ES-I3 (cell line): ENCODE results near the gene NMRAL1.

Source experiments
- H3K36me3 ChIP-seq: 2 replicates; pipeline ENCODE4 v1.6.1; 2013; ENCODE audit warnings: mild to moderate bottlenecking, low read length, control low read depth, moderate library complexity; ENCODE audit not compliant: insufficient read depth
- H3K4me1 ChIP-seq: 2 replicates; pipeline ENCODE4 v1.6.1; 2013; ENCODE audit warnings: mild to moderate bottlenecking, control low read depth, low read length; ENCODE audit not compliant: insufficient read depth
- H3K9ac ChIP-seq: 2 replicates; pipeline ENCODE4 v1.6.1; 2013; ENCODE audit warnings: low read depth, mild to moderate bottlenecking, low read length, moderate library complexity
- H3K9me3 ChIP-seq: 2 replicates; pipeline ENCODE4 v1.6.1; 2013; ENCODE audit warnings: mild to moderate bottlenecking, low read length, moderate library complexity; ENCODE audit not compliant: control insufficient read depth, insufficient read depth

Gene NMRAL1

GRCh38 chr16:4414187-4414917 is 60.1 kb downstream of the NMRAL1 start:
- H3K9ac ChIP-seq = no peak overlapping the region
- no peaks in the 10 kb centered on the region for H3K9me3 ChIP-seq
- no peaks in the 10 kb centered on the region for H3K36me3 ChIP-seq
- peaks cover 7% of the 10 kb centered on the region; the same call in 1 of the 2 replicates for H3K4me1 ChIP-seq

- Histone ChIP-seq H3K4me1 (peaks cover 7% of the 10 kb centered on the region; the same call in 1 of the 2 replicates), H3K9me3 (no peaks in the 10 kb centered on the region), H3K9ac (no peak overlapping the region), H3K36me3 (no peaks in the 10 kb centered on the region)
Observed at GRCh38 chr16:4412854-4413253, 61.6 kb downstream of the NMRAL1 start.

DNA sequence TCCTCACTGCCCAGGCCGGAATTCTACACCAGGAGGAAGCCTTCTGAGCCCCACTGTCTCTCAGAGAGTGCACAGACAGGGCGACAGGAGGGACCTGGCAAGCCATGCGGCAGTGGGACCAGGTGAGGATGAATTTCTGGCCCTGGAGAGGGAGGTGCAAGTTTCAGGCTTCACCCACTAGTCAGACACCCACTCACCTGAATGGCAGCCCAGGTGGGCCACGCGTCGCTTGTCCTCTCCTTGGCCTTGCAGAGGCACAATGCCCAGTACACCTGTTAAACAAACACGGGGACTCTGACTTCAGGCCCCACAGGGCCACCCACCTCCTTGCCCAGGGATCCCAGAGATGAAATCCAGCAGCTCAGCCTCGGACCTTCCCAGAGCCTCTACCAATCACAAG is 62.3 kb downstream of the NMRAL1 start:
- Histone ChIP-seq H3K9me3 (no peaks in the 10 kb centered on the region), H3K36me3 (no peaks in the 10 kb centered on the region), H3K4me1 (peaks cover 7% of the 10 kb centered on the region; the same call in 1 of the 2 replicates), H3K9ac (no peak overlapping the region)
